Neutrophil (primary cell): ENCODE measurements around the gene PIGB.

ENCODE experiments used
- H3K27ac ChIP-seq: fragments of 200-600 bp; sonication (generic); 2 replicates; pipeline ENCODE4 v1.5.1; 2016; ENCODE audit warnings: mild to moderate bottlenecking, moderate library complexity
- H3K27me3 ChIP-seq: fragments of 200-600 bp; sonication (generic); 2 replicates; pipeline ENCODE4 v1.6.0; 2016; ENCODE audit warnings: mild to moderate bottlenecking
- H3K36me3 ChIP-seq: fragments of 200-600 bp; sonication (generic); 2 replicates; pipeline ENCODE4 v1.5.1; 2017
- H3K4me1 ChIP-seq, 2 experiments: fragments of 200-600 bp in 1 of 2; sonication (generic) in 1 of 2; 1 replicate in 1 of 2; 2 replicates in 1 of 2; pipeline versions ENCODE4 v1.5.1 to v1.6.1; 2013 to 2016; ENCODE audit warnings: low read depth in 1 of 2, low read length in 1 of 2, mild to moderate bottlenecking in 1 of 2, moderate library complexity in 1 of 2; ENCODE audit not compliant: control insufficient read depth in 1 of 2, insufficient read depth in 1 of 2
- H3K4me3 ChIP-seq, 2 experiments: fragments of 200-600 bp in 1 of 2; sonication (generic) in 1 of 2; 1 replicate in 1 of 2; 2 replicates in 1 of 2; pipeline ENCODE4 v1.5.1; 2013 to 2016; ENCODE audit warnings: low read depth in 1 of 2, low read length in 1 of 2, mild to moderate bottlenecking in 1 of 2, moderate library complexity in 1 of 2
- H3K9me3 ChIP-seq: fragments of 200-600 bp; sonication (generic); 2 replicates; pipeline ENCODE4 v1.5.1; 2016
- CTCF ChIP-seq: fragments of 200-600 bp; sonication (generic); IDR thresholded peaks from 2 replicates; pipeline ENCODE4 v1.5.1; 2016; ENCODE audit warnings: antibody characterized with exemption

PIGB gene

GRCh38 chr15:55356985-55357585 lies 38.1 kb downstream of the PIGB start:
- Histone ChIP-seq H3K36me3 (peaks cover 97% of the 10 kb centered on the region), H3K4me1 (no peaks in the 10 kb centered on the region), H3K27ac (no peak overlapping the region), H3K4me3 (no peak overlapping the region), H3K9me3 (no peaks in the 10 kb centered on the region), H3K27me3 (no peaks in the 10 kb centered on the region)
- no peak for TF ChIP-seq CTCF

GRCh38 chr15:55357774-55358173 lies 38.8 kb downstream of the PIGB start:
- Histone ChIP-seq H3K9me3 (no peaks in the 10 kb centered on the region), H3K27me3 (no peaks in the 10 kb centered on the region), H3K4me1 (no peaks in the 10 kb centered on the region), H3K27ac (peak overlapping the region; percentile 16), H3K36me3 (peaks cover 97% of the 10 kb centered on the region), H3K4me3 (no peak overlapping the region)
- TF ChIP-seq CTCF, result no peak

GRCh38 chr15:55358471-55358870 lies 39.4 kb downstream of the PIGB start:
- TF ChIP-seq CTCF, result no peak
- Histone ChIP-seq H3K9me3 (no peaks in the 10 kb centered on the region), H3K36me3 (peaks cover 97% of the 10 kb centered on the region), H3K27me3 (no peaks in the 10 kb centered on the region), H3K27ac (peak overlapping the region; percentile 16), H3K4me1 (no peaks in the 10 kb centered on the region), H3K4me3 (no peak overlapping the region)

- Histone ChIP-seq H3K4me1 (peaks cover 0 to 3% of the 10 kb centered on the region in 2 experiments), H3K9me3 (no peaks in the 10 kb centered on the region), H3K4me3 (no peak overlapping the region), H3K27ac (peak overlapping the region; percentile 45), H3K36me3 (peaks cover 97% of the 10 kb centered on the region), H3K27me3 (no peaks in the 10 kb centered on the region)
- no peak for TF ChIP-seq CTCF
Observed at GRCh38 chr15:55360256-55360655, 41.2 kb downstream of the PIGB start.

- H3K36me3 ChIP-seq, result peaks cover 93% of the 10 kb centered on the region
Observed at GRCh38 chr15:55361048-55361447, 42.0 kb downstream of the PIGB start.

More at GRCh38 chr15:55361048-55361447, 42.0 kb downstream of the PIGB start:
- H3K9me3 ChIP-seq, result no peaks in the 10 kb centered on the region
- H3K27ac ChIP-seq, result no peak overlapping the region
- no peak for TF ChIP-seq CTCF
- peaks cover 0 to 3% of the 10 kb centered on the region in 2 experiments for H3K4me1 ChIP-seq
- H3K4me3 ChIP-seq, result no peak overlapping the region
- no peaks in the 10 kb centered on the region for H3K27me3 ChIP-seq
